Measurements from ENCODE around the gene NGB.

NGB gene

GRCh38 chr14:77314539-77315457 lies 43.8 kb upstream of the NGB start:
- TF ChIP-seq, protein P1, sequence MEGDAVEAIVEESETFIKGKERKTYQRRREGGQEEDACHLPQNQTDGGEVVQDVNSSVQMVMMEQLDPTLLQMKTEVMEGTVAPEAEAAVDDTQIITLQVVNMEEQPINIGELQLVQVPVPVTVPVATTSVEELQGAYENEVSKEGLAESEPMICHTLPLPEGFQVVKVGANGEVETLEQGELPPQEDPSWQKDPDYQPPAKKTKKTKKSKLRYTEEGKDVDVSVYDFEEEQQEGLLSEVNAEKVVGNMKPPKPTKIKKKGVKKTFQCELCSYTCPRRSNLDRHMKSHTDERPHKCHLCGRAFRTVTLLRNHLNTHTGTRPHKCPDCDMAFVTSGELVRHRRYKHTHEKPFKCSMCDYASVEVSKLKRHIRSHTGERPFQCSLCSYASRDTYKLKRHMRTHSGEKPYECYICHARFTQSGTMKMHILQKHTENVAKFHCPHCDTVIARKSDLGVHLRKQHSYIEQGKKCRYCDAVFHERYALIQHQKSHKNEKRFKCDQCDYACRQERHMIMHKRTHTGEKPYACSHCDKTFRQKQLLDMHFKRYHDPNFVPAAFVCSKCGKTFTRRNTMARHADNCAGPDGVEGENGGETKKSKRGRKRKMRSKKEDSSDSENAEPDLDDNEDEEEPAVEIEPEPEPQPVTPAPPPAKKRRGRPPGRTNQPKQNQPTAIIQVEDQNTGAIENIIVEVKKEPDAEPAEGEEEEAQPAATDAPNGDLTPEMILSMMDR (conservative IDR thresholded peaks at IDR 0.05), result no peak
- TF ChIP-seq ZFX (IDR thresholded peaks at IDR 0.05), result no peak
- peak overlapping the region; percentile 47; the same call in 1 of the 2 replicates for H3K27ac ChIP-seq

DNA sequence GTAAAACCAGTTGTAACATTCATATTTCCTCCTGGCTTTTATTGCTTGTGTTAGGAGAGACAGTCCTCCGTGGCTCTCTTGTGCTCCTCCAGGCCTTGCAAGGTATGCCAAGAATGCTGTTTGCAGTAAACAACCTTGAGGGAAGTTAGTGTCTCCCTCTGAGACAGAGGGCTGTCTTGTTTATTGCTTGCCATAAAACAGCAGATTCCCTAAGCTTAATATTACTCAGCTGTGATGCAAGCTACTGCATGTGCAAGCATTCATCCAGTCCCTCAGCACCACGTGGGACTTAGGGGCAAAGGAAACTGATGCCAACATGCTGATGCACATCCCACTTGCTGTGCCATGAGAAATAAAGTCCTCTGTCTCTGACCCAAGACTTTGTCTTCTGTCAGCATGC lies 43.0 kb upstream of the NGB start:
- H3K27ac ChIP-seq, result peak overlapping the region; percentile 47
- TF ChIP-seq, protein P1 (conservative IDR thresholded peaks at IDR 0.05), result no peak; the same call in 1 of the 2 replicates
- TF ChIP-seq ZFX (IDR thresholded peaks at IDR 0.05), result no peak

DNA sequence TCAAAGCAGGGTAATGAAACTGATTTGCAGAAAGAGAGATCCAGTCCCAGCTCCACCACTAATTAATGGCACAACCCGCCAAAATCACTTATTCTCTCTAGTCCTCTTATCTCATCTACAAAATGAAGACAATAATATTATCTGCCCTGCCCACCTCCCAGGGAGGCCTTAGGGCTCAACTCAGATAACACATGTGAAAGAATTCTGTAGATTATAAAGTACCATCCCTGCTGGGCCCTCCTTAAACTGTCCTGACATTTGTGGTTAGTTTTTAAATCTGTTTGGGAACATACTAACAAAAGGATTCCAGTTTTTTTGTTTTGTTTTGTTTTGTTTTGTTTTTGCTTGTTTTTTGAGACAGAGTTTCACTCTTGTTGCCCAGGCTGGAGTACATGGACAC lies 42.4 kb upstream of the NGB start:
- TF ChIP-seq, protein P1 (conservative IDR thresholded peaks at IDR 0.05), result no peak
- TF ChIP-seq ZFX (IDR thresholded peaks at IDR 0.05), result no peak

GRCh38 chr14:77311217-77311616 lies 40.2 kb upstream of the NGB start:
- H3K27ac ChIP-seq, result no peak overlapping the region
- TF ChIP-seq, protein P1 (conservative IDR thresholded peaks at IDR 0.05), result no peak
- TF ChIP-seq ZFX (IDR thresholded peaks at IDR 0.05), result no peak

More for the DNA sequence above, 42.4 kb upstream of the NGB start:
- peak overlapping the region; percentile 47 for H3K27ac ChIP-seq

GRCh38 chr14:77310026-77310425 lies 39.0 kb upstream of the NGB start:
- no peak overlapping the region for H3K27ac ChIP-seq
- TF ChIP-seq ZFX (IDR thresholded peaks at IDR 0.05), result no peak
- TF ChIP-seq, protein P1 (conservative IDR thresholded peaks at IDR 0.05), result no peak

DNA sequence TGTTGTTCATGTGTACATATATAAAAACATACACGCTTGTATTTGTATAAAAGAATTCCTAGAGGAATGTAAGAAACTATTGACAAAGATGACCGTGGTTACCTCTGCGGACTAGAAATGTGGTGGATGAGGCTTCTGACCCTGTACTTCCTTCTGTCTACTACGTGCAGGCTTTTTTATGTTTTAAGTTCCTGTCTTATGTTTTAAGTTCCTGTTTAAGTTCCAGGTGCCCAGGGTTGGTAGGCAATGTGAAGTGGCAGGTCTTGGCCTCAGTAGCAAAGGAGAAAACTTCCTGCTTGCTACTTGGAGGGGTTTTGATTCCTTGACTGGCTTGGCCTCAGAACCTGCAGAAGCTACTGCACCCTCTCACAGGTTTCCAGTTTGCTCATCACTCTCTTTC lies 38.1 kb upstream of the NGB start:
- TF ChIP-seq ZFX (IDR thresholded peaks at IDR 0.05), result no peak
- TF ChIP-seq, protein P1 (conservative IDR thresholded peaks at IDR 0.05), result no peak
- H3K27ac ChIP-seq, result no peak overlapping the region

DNA sequence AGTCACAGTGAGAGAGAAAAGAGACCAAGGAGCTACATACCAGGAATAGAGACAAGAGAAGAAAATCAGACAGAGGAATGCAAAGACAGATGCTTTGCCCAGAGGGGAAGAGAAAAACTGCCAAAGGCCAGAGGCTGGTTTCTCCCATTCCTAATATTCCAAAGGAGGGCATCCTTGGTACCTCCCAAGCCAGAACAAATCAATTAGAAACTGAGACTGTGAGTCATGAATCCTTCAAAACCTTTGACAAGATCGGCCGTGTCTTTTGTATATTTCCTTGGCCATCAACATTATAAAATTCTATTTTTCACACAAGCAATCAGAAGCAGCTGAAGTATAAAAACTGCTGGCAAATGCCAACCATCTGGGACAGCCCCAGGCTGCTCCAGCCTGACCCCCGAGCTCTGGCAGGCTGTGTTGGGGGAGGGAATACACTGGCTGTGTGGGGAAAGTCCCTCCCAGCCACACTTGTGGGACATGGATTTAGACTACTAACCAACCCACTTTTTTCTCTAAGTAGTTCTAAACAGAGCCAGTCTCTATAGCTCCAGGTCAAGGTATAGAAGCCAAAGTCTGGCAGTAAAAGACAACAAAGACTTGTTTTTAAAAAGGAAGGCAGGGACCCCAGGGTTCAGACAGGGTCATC lies 36.0 kb upstream of the NGB start:
- H3K27ac ChIP-seq, result no peak overlapping the region
- TF ChIP-seq ZFX (IDR thresholded peaks at IDR 0.05), result no peak
- TF ChIP-seq, protein P1 (conservative IDR thresholded peaks at IDR 0.05), result no peak
